ENCODE measurements around the gene ARVCF.

ARVCF gene

DNA sequence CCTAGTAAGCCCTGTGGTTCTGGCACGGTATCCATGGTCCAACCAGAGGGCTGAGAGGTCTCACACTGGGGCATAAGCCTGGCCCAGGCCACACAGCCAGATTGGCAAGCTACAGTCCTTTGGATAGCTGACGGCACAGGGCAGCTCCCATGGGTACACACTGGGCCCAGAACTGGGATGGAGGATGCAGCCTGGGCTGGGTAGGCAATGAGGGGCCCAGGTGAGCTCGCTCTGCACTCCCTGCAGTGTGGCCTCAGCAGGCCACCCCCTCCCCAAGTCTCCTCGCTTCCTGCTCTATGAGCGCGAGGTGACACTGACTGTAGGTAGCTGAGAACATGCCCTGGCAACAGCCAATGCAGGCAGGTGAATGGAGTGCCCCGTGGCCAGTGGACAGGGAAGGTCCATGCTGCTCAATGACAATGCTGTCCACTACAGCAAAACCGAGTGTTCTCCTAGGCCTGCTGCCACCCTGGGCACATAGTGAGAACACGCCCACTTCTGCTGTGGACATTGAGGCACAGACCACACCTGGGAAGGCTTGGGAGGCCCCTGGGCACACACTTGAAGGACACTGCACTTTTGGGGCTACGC lies 3.8 kb downstream of the ARVCF start:
- Histone ChIP-seq H3K4me2 (ENCODE audit: low read length) (no peak overlapping the region), H3F3A (ENCODE audit: control insufficient read depth, insufficient read depth) (no peaks in the 10 kb centered on the region), H3K79me2 (ENCODE audit: control insufficient read depth, low read length) (no peaks in the 10 kb centered on the region), H3K27me3 (ENCODE audit: control insufficient read depth, low read length) (peaks cover 29% of the 10 kb centered on the region), H3K36me3 (ENCODE audit: control insufficient read depth, low read length) (no peaks in the 10 kb centered on the region), H4K20me1 (ENCODE audit: control insufficient read depth, insufficient read depth, low read depth, low read length) (no peaks in the 10 kb centered on the region), H3K9me3 (ENCODE audit: control insufficient read depth, insufficient read depth, low read length) (no peaks in the 10 kb centered on the region), H3K4me3 (ENCODE audit: low read length) (no peak overlapping the region), H3K9me2 (replicated peaks; ENCODE audit: control insufficient read depth, low read length) (no peaks in the 10 kb centered on the region), H3K27ac (ENCODE audit: low read depth, low read length) (no peak overlapping the region), H3K4me1 (ENCODE audit: control insufficient read depth, low read length) (peaks cover 12% of the 10 kb centered on the region)
- no peak for TF ChIP-seq EZH2phosphoT487 (IDR thresholded peaks at IDR 0.05; ENCODE audit: borderline replicate concordance, low read length)
- TF ChIP-seq, protein P1, sequence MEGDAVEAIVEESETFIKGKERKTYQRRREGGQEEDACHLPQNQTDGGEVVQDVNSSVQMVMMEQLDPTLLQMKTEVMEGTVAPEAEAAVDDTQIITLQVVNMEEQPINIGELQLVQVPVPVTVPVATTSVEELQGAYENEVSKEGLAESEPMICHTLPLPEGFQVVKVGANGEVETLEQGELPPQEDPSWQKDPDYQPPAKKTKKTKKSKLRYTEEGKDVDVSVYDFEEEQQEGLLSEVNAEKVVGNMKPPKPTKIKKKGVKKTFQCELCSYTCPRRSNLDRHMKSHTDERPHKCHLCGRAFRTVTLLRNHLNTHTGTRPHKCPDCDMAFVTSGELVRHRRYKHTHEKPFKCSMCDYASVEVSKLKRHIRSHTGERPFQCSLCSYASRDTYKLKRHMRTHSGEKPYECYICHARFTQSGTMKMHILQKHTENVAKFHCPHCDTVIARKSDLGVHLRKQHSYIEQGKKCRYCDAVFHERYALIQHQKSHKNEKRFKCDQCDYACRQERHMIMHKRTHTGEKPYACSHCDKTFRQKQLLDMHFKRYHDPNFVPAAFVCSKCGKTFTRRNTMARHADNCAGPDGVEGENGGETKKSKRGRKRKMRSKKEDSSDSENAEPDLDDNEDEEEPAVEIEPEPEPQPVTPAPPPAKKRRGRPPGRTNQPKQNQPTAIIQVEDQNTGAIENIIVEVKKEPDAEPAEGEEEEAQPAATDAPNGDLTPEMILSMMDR (IDR thresholded peaks at IDR 0.05; ENCODE audit: low read depth, low read length, poor library complexity, severe bottlenecking), result no peak

DNA sequence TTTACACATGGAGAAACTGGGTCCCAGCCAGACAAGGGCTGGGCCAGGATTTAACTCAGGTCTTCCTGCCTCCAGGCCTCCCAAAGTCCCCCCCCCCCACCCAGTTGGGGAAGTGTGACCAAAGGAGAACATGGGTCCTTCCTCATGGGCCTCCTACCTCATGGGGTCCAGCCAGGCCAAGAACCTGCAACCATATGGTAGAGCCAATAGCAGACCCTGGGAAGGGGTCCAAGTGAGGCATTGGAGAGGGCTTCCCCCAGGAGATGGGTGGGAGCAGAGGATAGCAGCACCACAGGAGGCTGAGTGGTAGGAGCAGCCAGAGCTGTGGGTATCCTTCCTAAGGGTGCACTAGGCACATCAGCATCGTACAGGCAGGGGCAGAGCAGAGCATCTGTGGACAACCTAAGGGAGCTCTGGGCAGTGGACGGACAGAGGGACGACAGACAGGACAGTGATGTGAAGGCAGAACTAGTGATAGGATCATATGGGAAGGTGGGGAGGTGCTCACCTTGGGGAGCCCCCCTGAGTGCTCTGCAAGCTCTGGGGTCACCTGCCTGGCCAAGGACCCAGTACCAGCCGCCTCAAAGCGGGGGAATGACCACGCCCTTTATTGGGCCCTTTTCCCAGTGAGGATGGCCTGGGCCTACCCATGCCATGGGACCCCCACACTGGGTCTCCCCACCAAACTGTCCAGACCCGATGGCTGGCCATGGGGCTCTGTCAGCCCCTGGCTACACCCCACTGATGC lies 4.5 kb downstream of the ARVCF start:
- H3K9me3 ChIP-seq (ENCODE audit: control insufficient read depth, insufficient read depth, low read length), result no peaks in the 10 kb centered on the region
- H3K9me2 ChIP-seq (replicated peaks; ENCODE audit: control insufficient read depth, low read length), result no peaks in the 10 kb centered on the region
- no peaks in the 10 kb centered on the region for H4K20me1 ChIP-seq (ENCODE audit: control insufficient read depth, insufficient read depth, low read depth, low read length)
- H3K4me3 ChIP-seq (ENCODE audit: low read length), result no peak overlapping the region
- H3K4me2 ChIP-seq (ENCODE audit: low read length), result no peak overlapping the region
- TF ChIP-seq EZH2phosphoT487 (IDR thresholded peaks at IDR 0.05; ENCODE audit: borderline replicate concordance, low read length), result no peak
- TF ChIP-seq, protein P1 (IDR thresholded peaks at IDR 0.05; ENCODE audit: low read depth, low read length, poor library complexity, severe bottlenecking), result no peak
- no peaks in the 10 kb centered on the region for H3F3A ChIP-seq (ENCODE audit: control insufficient read depth, insufficient read depth)
- H3K36me3 ChIP-seq (ENCODE audit: control insufficient read depth, low read length), result no peaks in the 10 kb centered on the region
- peaks cover 23% of the 10 kb centered on the region for H3K27me3 ChIP-seq (ENCODE audit: control insufficient read depth, low read length)
- no peaks in the 10 kb centered on the region for H3K79me2 ChIP-seq (ENCODE audit: control insufficient read depth, low read length)
- no peak overlapping the region for H3K27ac ChIP-seq (ENCODE audit: low read depth, low read length)
- peaks cover 7% of the 10 kb centered on the region for H3K4me1 ChIP-seq (ENCODE audit: control insufficient read depth, low read length)

DNA sequence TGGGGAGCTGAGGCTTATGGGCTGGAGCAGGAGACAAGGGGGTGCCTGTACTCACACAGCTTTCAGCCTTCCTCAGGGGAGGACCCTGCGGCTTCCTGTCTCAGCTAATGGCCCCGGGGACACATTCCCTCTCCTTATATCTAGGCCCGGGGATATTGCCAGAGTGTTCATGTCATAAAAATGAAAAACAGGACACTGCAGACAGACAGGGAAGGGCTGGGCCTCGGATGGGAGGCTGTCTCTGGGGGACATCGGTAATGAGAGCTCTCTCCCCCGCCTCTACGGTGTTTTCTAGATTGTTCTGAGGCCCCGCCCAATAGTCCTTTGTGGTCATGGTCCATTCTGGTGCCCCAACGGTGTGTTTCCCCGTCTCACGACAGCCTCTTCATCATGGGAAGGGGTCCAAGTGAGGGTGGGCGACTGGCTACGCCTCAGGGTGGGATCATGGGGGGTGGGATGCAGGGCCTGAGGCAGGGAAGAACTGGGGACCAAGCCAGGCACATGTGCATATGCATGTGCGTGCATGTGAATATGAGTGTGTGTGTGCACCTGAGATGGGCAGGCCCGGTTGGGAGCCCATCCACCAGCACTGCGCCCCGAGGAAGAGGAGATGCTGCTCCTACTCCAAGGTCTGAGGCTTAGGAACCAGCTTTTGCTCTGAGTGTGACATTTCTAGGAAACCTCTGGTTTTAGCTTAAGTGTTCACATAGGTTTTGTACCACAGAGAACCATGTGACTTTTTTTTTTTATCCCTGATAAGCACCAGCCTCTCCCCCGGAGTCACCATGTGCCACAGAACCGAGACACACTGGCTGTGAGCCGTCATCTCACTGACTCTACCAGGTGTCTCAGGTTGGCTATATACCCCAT lies 5.3 kb downstream of the ARVCF start:
- no peaks in the 10 kb centered on the region for H3K9me2 ChIP-seq (replicated peaks; ENCODE audit: control insufficient read depth, low read length)
- peaks cover 5% of the 10 kb centered on the region for H3K4me1 ChIP-seq (ENCODE audit: control insufficient read depth, low read length)
- H3K4me3 ChIP-seq (ENCODE audit: low read length), result no peak overlapping the region
- H3F3A ChIP-seq (ENCODE audit: control insufficient read depth, insufficient read depth), result no peaks in the 10 kb centered on the region
- no peak for TF ChIP-seq EZH2phosphoT487 (IDR thresholded peaks at IDR 0.05; ENCODE audit: borderline replicate concordance, low read length)
- TF ChIP-seq, protein P1 (IDR thresholded peaks at IDR 0.05; ENCODE audit: low read depth, low read length, poor library complexity, severe bottlenecking), result no peak
- peaks cover 20% of the 10 kb centered on the region for H3K27me3 ChIP-seq (ENCODE audit: control insufficient read depth, low read length)
- H3K9me3 ChIP-seq (ENCODE audit: control insufficient read depth, insufficient read depth, low read length), result no peaks in the 10 kb centered on the region
- H4K20me1 ChIP-seq (ENCODE audit: control insufficient read depth, insufficient read depth, low read depth, low read length), result no peaks in the 10 kb centered on the region
- no peaks in the 10 kb centered on the region for H3K79me2 ChIP-seq (ENCODE audit: control insufficient read depth, low read length)
- H3K4me2 ChIP-seq (ENCODE audit: low read length), result no peak overlapping the region
- H3K27ac ChIP-seq (ENCODE audit: low read depth, low read length), result no peak overlapping the region
- H3K36me3 ChIP-seq (ENCODE audit: control insufficient read depth, low read length), result no peaks in the 10 kb centered on the region
